Neuronal stem cell (in vitro differentiated cells): ENCODE data around the gene MSRB2.

ENCODE experiments used
- DNase-seq: peaks from one replicate; pipeline ENCODE4 v3.0.0-alpha.2; 2013; ENCODE audit warnings: low spot score
- H2AFZ ChIP-seq: one replicate; pipeline ENCODE4 v1.6.1; 2013; ENCODE audit warnings: mild to moderate bottlenecking, low read length, inconsistent platforms
- H2AK5ac ChIP-seq: 2 replicates; pipeline ENCODE4 v1.6.1; 2013; ENCODE audit warnings: low read depth, mild to moderate bottlenecking, inconsistent platforms, low read length, moderate library complexity, mixed read lengths
- H2BK120ac ChIP-seq: 2 replicates; pipeline ENCODE4 v1.6.1; 2013; ENCODE audit warnings: low read depth, mild to moderate bottlenecking, inconsistent platforms, low read length, moderate library complexity, mixed read lengths
- H2BK12ac ChIP-seq: one replicate; pipeline ENCODE4 v1.6.1; 2013; ENCODE audit warnings: low read length, inconsistent platforms
- H2BK15ac ChIP-seq: 2 replicates; pipeline ENCODE4 v1.6.1; 2013; ENCODE audit warnings: mild to moderate bottlenecking, low read length, inconsistent platforms, mixed read lengths
- H2BK5ac ChIP-seq: one replicate; pipeline ENCODE4 v1.6.1; 2013; ENCODE audit warnings: inconsistent platforms, mild to moderate bottlenecking, low read length, moderate library complexity
- H3K14ac ChIP-seq: one replicate; pipeline ENCODE4 v1.6.1; 2013; ENCODE audit warnings: low read length, inconsistent platforms
- H3K18ac ChIP-seq: 2 replicates; pipeline ENCODE4 v1.6.1; 2013; ENCODE audit warnings: low read length, inconsistent platforms
- H3K23ac ChIP-seq: 2 replicates; pipeline ENCODE4 v1.6.1; 2013; ENCODE audit warnings: low read depth, mild to moderate bottlenecking, mixed read lengths, low read length, inconsistent platforms; ENCODE audit not compliant: poor library complexity
- H3K27ac ChIP-seq: replicated peaks from 3 replicates; pipeline ENCODE4 v1.5.1; 2013; ENCODE audit warnings: low read length, inconsistent platforms
- H3K27me3 ChIP-seq, 3 experiments: 2 replicates each; pipeline ENCODE4 v1.6.1; 2013; ENCODE audit warnings: low read length in 3 of 3, mild to moderate bottlenecking in 2 of 3, inconsistent platforms in 1 of 3, low read depth in 1 of 3, mixed read lengths in 1 of 3, moderate library complexity in 1 of 3; ENCODE audit not compliant: control insufficient read depth in 3 of 3, insufficient read depth in 3 of 3
- H3K36me3 ChIP-seq, 2 donors: replicated peaks in 1 of 2; 2 replicates each; pipeline ENCODE4 v1.6.1; 2013; ENCODE audit warnings: low read length in 2 of 2; ENCODE audit not compliant: control insufficient read depth in 2 of 2, insufficient read depth in 2 of 2
- H3K4ac ChIP-seq: 2 replicates; pipeline ENCODE4 v1.6.1; 2013; ENCODE audit warnings: inconsistent platforms, mild to moderate bottlenecking, low read length, moderate library complexity
- H3K4me1 ChIP-seq, 2 donors: 1 replicate in 1 of 2; 2 replicates in 1 of 2; pipeline ENCODE4 v1.6.1; 2013; ENCODE audit warnings: low read length in 2 of 2, low read depth in 1 of 2; ENCODE audit not compliant: control insufficient read depth in 2 of 2, insufficient read depth in 1 of 2
- H3K4me2 ChIP-seq: one replicate; pipeline ENCODE4 v1.6.1; 2013; ENCODE audit warnings: mild to moderate bottlenecking, low read length, inconsistent platforms; ENCODE audit not compliant: insufficient read depth, poor library complexity, severe bottlenecking
- H3K4me3 ChIP-seq, 2 donors: 2 replicates each; pipeline ENCODE4 v1.5.1; 2013; ENCODE audit warnings: low read length in 2 of 2, mild to moderate bottlenecking in 2 of 2, inconsistent platforms in 1 of 2, moderate library complexity in 1 of 2
- H3K79me1 ChIP-seq: one replicate; pipeline ENCODE4 v1.6.1; 2013; ENCODE audit warnings: low read depth, mild to moderate bottlenecking, inconsistent platforms, low read length, moderate library complexity
- H3K9ac ChIP-seq: one replicate; pipeline ENCODE4 v1.6.1; 2013; ENCODE audit warnings: mild to moderate bottlenecking, low read depth, low read length, inconsistent platforms; ENCODE audit not compliant: poor library complexity
- H3K9me3 ChIP-seq, 2 donors: replicated peaks in 1 of 2; 2 replicates each; pipeline versions ENCODE3 to v1.6.1; 2013; ENCODE audit warnings: low read length in 2 of 2, mild to moderate bottlenecking in 2 of 2, inconsistent platforms in 1 of 2, low read depth in 1 of 2, mixed read lengths in 1 of 2, moderate library complexity in 1 of 2; ENCODE audit not compliant: control insufficient read depth in 2 of 2, insufficient read depth in 1 of 2
- H4K8ac ChIP-seq: one replicate; pipeline ENCODE4 v1.6.1; 2013; ENCODE audit warnings: low read depth, mild to moderate bottlenecking, inconsistent platforms, low read length, moderate library complexity
- H4K91ac ChIP-seq: one replicate; pipeline ENCODE4 v1.6.1; 2013; ENCODE audit warnings: low read length, low read depth, mild to moderate bottlenecking, inconsistent platforms; ENCODE audit not compliant: poor library complexity
- WGBS, 2 donors: extraction: QIAGEN DNeasy Blood & Tissue Kit; methylation state at CpG; one replicate each; pipeline ENCODE4 v1.1.7; 2013; ENCODE audit warnings: missing lambda C conversion rate in 2 of 2, mixed read lengths in 1 of 2; ENCODE audit not compliant: insufficient read length in 2 of 2, insufficient replicate concordance in 1 of 2; ENCODE audit errors: extremely low coverage in 2 of 2; 5-methylcytosine and 5-hydroxymethylcytosine counted together

MSRB2 gene

DNA sequence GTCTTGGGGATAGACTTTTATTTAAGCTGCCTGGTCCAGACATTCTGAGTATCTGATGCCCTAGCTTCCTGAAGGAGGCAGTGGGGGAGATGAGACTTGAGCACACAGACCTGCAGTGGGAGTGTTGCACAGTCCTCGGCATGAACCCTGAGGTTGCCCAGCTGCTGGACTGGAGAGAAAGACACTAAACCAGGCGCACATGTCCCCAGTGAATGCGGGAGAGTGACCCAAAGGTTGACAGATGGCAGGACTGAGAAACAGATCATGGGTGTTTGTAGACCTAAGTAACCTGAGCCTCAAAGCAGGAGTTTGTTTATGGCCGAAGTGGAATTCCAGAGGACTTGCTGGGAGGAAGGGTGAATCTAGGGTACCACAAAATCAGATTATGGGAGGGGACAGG, 15.7 kb upstream of the MSRB2 start:
- peaks cover 0 to 2% of the 10 kb centered on the region in 2 donors for H3K4me1 ChIP-seq
- no peak overlapping the region for H3K4me2 ChIP-seq
- no peak overlapping the region for H2BK12ac ChIP-seq
- no peak overlapping the region for H3K4ac ChIP-seq
- no peaks in the 10 kb centered on the region for H3K9me3 ChIP-seq
- no peak overlapping the region for H3K27ac ChIP-seq
- H3K79me1 ChIP-seq, result no peaks in the 10 kb centered on the region
- no peak overlapping the region for H2BK15ac ChIP-seq
- no peak overlapping the region for H3K23ac ChIP-seq
- no peak overlapping the region for H2AFZ ChIP-seq
- H3K14ac ChIP-seq, result no peak overlapping the region
- H2BK5ac ChIP-seq, result no peak overlapping the region
- peak overlapping the region; percentile 23 for H3K18ac ChIP-seq
- no peak for DNase-seq
- no peak overlapping the region for H4K8ac ChIP-seq
- H3K36me3 ChIP-seq, result no peaks in the 10 kb centered on the region
- H2BK120ac ChIP-seq, result no peak overlapping the region
- no peak overlapping the region for H3K9ac ChIP-seq
- no peak overlapping the region for H2AK5ac ChIP-seq
- H4K91ac ChIP-seq, result no peak overlapping the region
- H3K27me3 ChIP-seq, result no peaks in the 10 kb centered on the region
- no peak overlapping the region for H3K4me3 ChIP-seq
- WGBS, 2 donors, result no CpG with 5 or more reads among the region's 4 CpGs

DNA sequence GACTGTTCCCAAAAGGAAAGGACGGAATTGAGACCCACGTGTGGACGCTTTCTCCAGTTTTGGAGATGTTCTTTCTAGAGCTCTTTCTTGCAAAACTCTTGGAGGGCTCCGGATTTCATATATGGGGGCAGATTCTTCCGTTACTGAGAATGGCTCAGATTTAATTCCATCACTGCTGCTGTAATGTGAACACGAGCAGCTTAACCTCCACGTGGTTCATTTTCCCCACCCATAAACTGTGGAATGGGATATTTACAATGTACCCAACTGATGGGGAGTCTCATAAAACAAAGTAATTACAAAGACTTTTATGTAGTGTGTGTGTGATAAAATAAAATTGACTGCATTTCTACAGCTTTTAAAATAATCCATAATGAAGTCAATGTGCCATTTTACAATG, 15.1 kb upstream of the MSRB2 start:
- Histone ChIP-seq H3K27ac (no peak overlapping the region), H3K36me3 (no peaks in the 10 kb centered on the region), H2AK5ac (no peak overlapping the region), H3K18ac (no peak overlapping the region), H3K4ac (no peak overlapping the region), H3K14ac (no peak overlapping the region), H2BK5ac (no peak overlapping the region), H2BK12ac (no peak overlapping the region), H2BK15ac (no peak overlapping the region), H3K23ac (no peak overlapping the region), H3K79me1 (no peaks in the 10 kb centered on the region), H3K9me3 (no peaks in the 10 kb centered on the region), H3K4me3 (no peak overlapping the region), H3K4me2 (no peak overlapping the region), H2BK120ac (no peak overlapping the region), H3K9ac (no peak overlapping the region), H3K27me3 (no peaks in the 10 kb centered on the region), H4K91ac (no peak overlapping the region), H3K4me1 (peaks cover 0 to 2% of the 10 kb centered on the region in 2 donors), H4K8ac (no peak overlapping the region), H2AFZ (no peak overlapping the region)
- WGBS, 2 donors, result no CpG with 5 or more reads among the region's 7 CpGs
- no peak for DNase-seq

DNA sequence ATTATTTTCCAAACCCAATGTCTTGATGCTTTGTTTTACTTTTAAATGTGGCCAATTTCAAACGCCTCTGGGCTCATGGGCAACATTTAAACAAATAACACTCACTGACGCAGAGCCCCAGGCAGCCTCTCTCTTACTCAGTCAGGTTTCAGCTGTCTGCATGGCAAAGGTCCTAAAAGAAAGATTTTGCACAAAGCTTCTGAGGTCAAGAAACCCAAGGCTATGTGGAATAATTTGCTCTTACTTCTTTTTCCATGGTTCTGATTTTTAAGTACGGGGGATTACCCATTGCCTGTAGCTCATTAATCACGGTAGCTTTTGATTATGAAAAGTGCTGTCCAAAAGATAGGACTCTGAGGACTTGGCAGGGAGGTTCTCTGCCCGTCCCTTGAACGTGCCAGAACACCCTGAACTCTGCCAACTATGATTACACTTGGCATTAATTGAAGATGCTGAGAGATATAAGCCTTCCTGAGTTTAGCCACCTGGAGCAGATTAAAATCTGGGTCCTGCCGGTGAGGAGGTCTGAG, 14.1 kb upstream of the MSRB2 start:
- Histone ChIP-seq H3K4me2 (no peak overlapping the region), H2AK5ac (no peak overlapping the region), H3K4me3 (no peak overlapping the region), H2BK12ac (no peak overlapping the region), H3K4me1 (peaks cover 0 to 2% of the 10 kb centered on the region in 2 donors), H2BK15ac (no peak overlapping the region), H2AFZ (no peak overlapping the region), H2BK120ac (no peak overlapping the region), H3K9me3 (no peaks in the 10 kb centered on the region), H4K8ac (no peak overlapping the region), H3K4ac (no peak overlapping the region), H3K23ac (no peak overlapping the region), H3K14ac (no peak overlapping the region), H3K18ac (no peak overlapping the region), H4K91ac (no peak overlapping the region), H3K36me3 (no peaks in the 10 kb centered on the region), H3K9ac (no peak overlapping the region), H3K27ac (no peak overlapping the region), H3K27me3 (no peaks in the 10 kb centered on the region), H2BK5ac (no peak overlapping the region), H3K79me1 (no peaks in the 10 kb centered on the region)
- no CpG with 5 or more reads among the region's 7 CpGs for WGBS, 2 donors
- DNase-seq, result no peak

DNA sequence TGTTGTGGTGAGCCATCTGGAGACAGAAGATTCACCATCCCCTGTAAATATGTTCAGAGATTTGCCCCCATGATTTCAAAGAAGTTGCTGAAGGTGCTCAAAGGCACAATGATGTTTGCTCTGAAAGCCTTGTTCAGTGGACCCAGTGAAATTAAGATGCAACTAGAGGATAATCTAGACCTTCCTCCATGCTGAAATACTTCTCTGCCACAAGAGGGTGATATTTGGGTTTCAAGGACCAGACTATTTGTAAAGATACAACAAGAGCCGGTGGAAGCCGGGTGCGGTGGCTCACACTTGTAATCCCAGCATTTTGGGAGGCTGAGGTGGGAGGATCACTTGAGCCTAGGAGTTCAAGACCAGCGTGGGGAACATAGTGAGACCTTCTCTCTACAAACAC, 13.5 kb upstream of the MSRB2 start:
- Histone ChIP-seq H3K4me3 (no peak overlapping the region), H3K4ac (no peak overlapping the region)

More for the DNA sequence above, 13.5 kb upstream of the MSRB2 start:
- no peaks in the 10 kb centered on the region for H3K36me3 ChIP-seq
- no peak overlapping the region for H2AK5ac ChIP-seq
- H3K9me3 ChIP-seq, result no peaks in the 10 kb centered on the region
- H3K4me1 ChIP-seq, result peaks cover 0 to 2% of the 10 kb centered on the region in 2 donors
- H2BK15ac ChIP-seq, result no peak overlapping the region
- WGBS, 2 donors, result no CpG with 5 or more reads among the region's 4 CpGs
- no peak overlapping the region for H2AFZ ChIP-seq
- no peak overlapping the region for H3K14ac ChIP-seq
- no peak overlapping the region for H4K8ac ChIP-seq
- H3K4me2 ChIP-seq, result no peak overlapping the region
- no peak overlapping the region for H2BK5ac ChIP-seq
- no peak overlapping the region for H2BK120ac ChIP-seq
- H3K27me3 ChIP-seq, result no peaks in the 10 kb centered on the region
- no peak for DNase-seq
- H3K27ac ChIP-seq, result no peak overlapping the region
- H2BK12ac ChIP-seq, result no peak overlapping the region
- H3K79me1 ChIP-seq, result no peaks in the 10 kb centered on the region
- no peak overlapping the region for H3K23ac ChIP-seq
- H3K9ac ChIP-seq, result no peak overlapping the region
- no peak overlapping the region for H3K18ac ChIP-seq
- no peak overlapping the region for H4K91ac ChIP-seq
